Testis (tissue), 3 donors: ENCODE measurements around the gene SF3B6. TPM values are rescaled to one million over a fixed set of nuclear protein-coding genes. Genes with fewer than 3 reads are reported as not detected.

Experiments used
- DNase-seq: peaks from one replicate; pipeline ENCODE4 v3.0.0-alpha.2; 2019
- H3K27ac ChIP-seq, 2 donors: fragments of 200-600 bp; sonication (generic); one replicate each; pipeline ENCODE4 v1.5.1; 2019
- H3K27me3 ChIP-seq: fragments of 200-600 bp; sonication (generic); one replicate; pipeline ENCODE4 v1.5.1; 2019
- H3K36me3 ChIP-seq: fragments of 200-600 bp; sonication (generic); one replicate; pipeline ENCODE4 v1.5.1; 2017; ENCODE audit warnings: low read depth; ENCODE audit errors: missing control alignments
- H3K4me1 ChIP-seq: fragments of 200-600 bp; sonication (generic); one replicate; pipeline ENCODE4 v1.5.1; 2019
- H3K4me3 ChIP-seq, 2 donors: fragments of 200-600 bp; sonication (generic); one replicate each; pipeline ENCODE4 v1.5.1; 2017 to 2019
- H3K9me3 ChIP-seq: fragments of 200-600 bp; sonication (generic); one replicate; pipeline ENCODE4 v1.5.1; 2017
- CTCF ChIP-seq, 3 experiments: fragments of 450-650 bp in 2 of 3; fragments of 200-600 bp in 1 of 3; sonication (generic) in 1 of 3; IDR thresholded peaks; one replicate each; pipeline ENCODE4 v1.5.1; 2016 to 2019; ENCODE audit warnings: antibody characterized with exemption in 3 of 3, mild to moderate bottlenecking in 2 of 3, moderate library complexity in 1 of 3
- POLR2A ChIP-seq: fragments of 450-650 bp; IDR thresholded peaks from one replicate; pipeline ENCODE4 v1.6.1; 2017; ENCODE audit warnings: antibody characterized with exemption, mild to moderate bottlenecking, moderate library complexity
- WGBS, 2 donors: methylation state at CpG; one replicate each; pipeline ENCODE4 v1.1.5; 2018; 5-methylcytosine and 5-hydroxymethylcytosine counted together
- intact Hi-C: fragments of 100-400 bp; cut with DNase I; formaldehyde crosslinking; loops from one replicate; pipeline ENCODE4 v1.15.1; 2023; ENCODE audit warnings: low total_unique reads
- polyA plus RNA-seq: library from polyadenylated mRNA; stranded (reverse); fragments of 350-450 nt; fragmentation: Illumina TruSeq; extraction: RNeasy Lipid Tissue Mini Kit (QIAGEN cat#74804); gene quantifications from one replicate; pipeline ENCODE4 v1.2.3, GENCODE V29; 2014; ENCODE audit warnings: low read depth, low replicate concordance; ENCODE audit not compliant: insufficient read depth
- total RNA-seq, 2 donors: library from RNA; depleted of rRNA; stranded (reverse); fragments of >200 nt; gene quantifications; one replicate each; pipeline ENCODE4 v1.2.3, GENCODE V29; 2016

The SF3B6 gene
- total and polyA plus RNA-seq, 3 donors from 2014 or later: 69.3 to 142 (median 87.4) TPM

GRCh38 chr2:24024018-24024417 lies 52.1 kb downstream of the SF3B6 start:
- WGBS, 2 donors: 80 to 87% methylated on average over 6 to 12 of the region's 12 CpGs
- TF ChIP-seq POLR2A (no peak), CTCF (IDR thresholded peaks at IDR 0.05) (no peak)
- DNase-seq: peak; percentile 14
- Histone ChIP-seq H3K4me1 (no peaks in the 10 kb centered on the region), H3K4me3 (no peak overlapping the region), H3K27ac (no peak overlapping the region), H3K36me3 (no peaks in the 10 kb centered on the region), H3K9me3 (no peaks in the 10 kb centered on the region), H3K27me3 (no peaks in the 10 kb centered on the region)
- intact Hi-C loops: no loop called here

GRCh38 chr2:24022975-24023575 lies 53.1 kb downstream of the SF3B6 start:
- WGBS, 2 donors: 88 to 91% methylated on average over 12 to 16 of the region's 16 CpGs
- H3K4me1 ChIP-seq: no peaks in the 10 kb centered on the region
- H3K27me3 ChIP-seq: no peaks in the 10 kb centered on the region
- no peak overlapping the region for H3K4me3 ChIP-seq
- no peaks in the 10 kb centered on the region for H3K36me3 ChIP-seq
- no peak for TF ChIP-seq POLR2A
- no peak for TF ChIP-seq CTCF (IDR thresholded peaks at IDR 0.05)
- intact Hi-C loops: no loop called here
- H3K9me3 ChIP-seq: no peaks in the 10 kb centered on the region
- H3K27ac ChIP-seq: no peak overlapping the region
- DNase-seq: peak; percentile 7

- no peaks in the 10 kb centered on the region for H3K36me3 ChIP-seq
- intact Hi-C loops: no loop called here
Observed at GRCh38 chr2:24022324-24022974, 53.7 kb downstream of the SF3B6 start.

GRCh38 chr2:24021122-24021998 lies 54.8 kb downstream of the SF3B6 start:
- H3K9me3 ChIP-seq: no peaks in the 10 kb centered on the region
- TF ChIP-seq CTCF (IDR thresholded peaks at IDR 0.05): peak in 1 of 3 experiments; percentile 3
- TF ChIP-seq POLR2A: no peak
- no peaks in the 10 kb centered on the region for H3K4me1 ChIP-seq
- no peaks in the 10 kb centered on the region for H3K36me3 ChIP-seq
- no peaks in the 10 kb centered on the region for H3K27me3 ChIP-seq
- H3K4me3 ChIP-seq: no peak overlapping the region
- DNase-seq: peak; percentile 14
- H3K27ac ChIP-seq: no peak overlapping the region
- 81 to 91% methylated on average over 11 to 19 of the region's 19 CpGs for WGBS, 2 donors
- intact Hi-C loops: no loop called here

More at GRCh38 chr2:24022324-24022974, 53.7 kb downstream of the SF3B6 start:
- Histone ChIP-seq H3K9me3 (no peaks in the 10 kb centered on the region), H3K4me3 (no peak overlapping the region), H3K4me1 (no peaks in the 10 kb centered on the region), H3K27me3 (no peaks in the 10 kb centered on the region), H3K27ac (no peak overlapping the region)
- no peak for DNase-seq
- no peak for TF ChIP-seq POLR2A
- no peak for TF ChIP-seq CTCF (IDR thresholded peaks at IDR 0.05)
- 78 to 91% methylated on average over 10 to 14 of the region's 14 CpGs for WGBS, 2 donors
